GM23248 (cell line): ENCODE measurements around the gene MID1.

Experiments used
- EZH2 ChIP-seq: fragments of 200-600 bp; sonication (generic); IDR thresholded peaks from 2 replicates; pipeline ENCODE4 v1.6.1; 2018; ENCODE audit warnings: antibody characterized with exemption, mild to moderate bottlenecking; ENCODE audit not compliant: insufficient read depth, poor library complexity, severe bottlenecking
- EZH2phosphoT487 ChIP-seq: fragments of 200-600 bp; sonication (generic); IDR thresholded peaks from 2 replicates; pipeline ENCODE4 v1.6.1; 2018; ENCODE audit warnings: antibody characterized with exemption, moderate library complexity, mild to moderate bottlenecking, low read depth; ENCODE audit not compliant: insufficient read depth

DNA sequence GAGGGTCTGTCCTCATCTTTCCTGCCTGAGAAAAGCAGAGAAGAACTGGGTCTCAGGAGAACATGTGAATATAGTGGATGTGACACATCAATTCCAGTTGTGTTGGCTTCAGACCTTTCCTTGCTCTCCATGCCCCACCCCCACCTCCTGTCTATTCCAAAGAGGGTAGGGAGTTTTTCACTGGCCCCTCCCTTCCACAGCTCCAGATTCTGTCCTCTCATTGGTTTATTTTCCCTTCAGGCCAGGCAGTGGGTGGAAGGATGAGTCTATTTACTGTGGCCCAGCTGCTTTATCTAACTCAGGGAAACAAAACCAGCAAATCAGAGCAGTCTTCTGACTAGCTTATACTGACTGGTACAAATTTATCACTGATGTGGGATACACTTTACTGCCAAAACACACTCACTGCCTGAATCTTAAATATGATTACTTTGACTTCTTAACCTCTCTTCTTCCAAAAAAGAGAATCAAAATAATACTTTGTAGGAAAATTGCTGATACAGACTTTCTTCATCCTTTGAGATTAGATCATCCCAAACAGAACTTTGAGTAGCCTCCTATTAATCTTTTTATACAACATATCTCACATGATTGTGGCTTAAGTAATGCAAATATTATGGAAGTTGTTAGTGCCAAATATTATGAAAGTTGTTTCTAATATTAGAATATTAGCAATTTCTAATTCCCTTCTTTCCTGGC lies 221.2 kb downstream of the MID1 start:
- TF ChIP-seq EZH2phosphoT487 (no peak), EZH2 (no peak)
